OCI-M2 (cell line): ENCODE data around the gene TSPAN3.

Experiments used
- DNase-seq: peaks from one replicate; lab custom pipeline; 2025; ENCODE audit not compliant: unreplicated experiment; lab: John Stamatoyannopoulos, UW

TSPAN3 gene

DNA sequence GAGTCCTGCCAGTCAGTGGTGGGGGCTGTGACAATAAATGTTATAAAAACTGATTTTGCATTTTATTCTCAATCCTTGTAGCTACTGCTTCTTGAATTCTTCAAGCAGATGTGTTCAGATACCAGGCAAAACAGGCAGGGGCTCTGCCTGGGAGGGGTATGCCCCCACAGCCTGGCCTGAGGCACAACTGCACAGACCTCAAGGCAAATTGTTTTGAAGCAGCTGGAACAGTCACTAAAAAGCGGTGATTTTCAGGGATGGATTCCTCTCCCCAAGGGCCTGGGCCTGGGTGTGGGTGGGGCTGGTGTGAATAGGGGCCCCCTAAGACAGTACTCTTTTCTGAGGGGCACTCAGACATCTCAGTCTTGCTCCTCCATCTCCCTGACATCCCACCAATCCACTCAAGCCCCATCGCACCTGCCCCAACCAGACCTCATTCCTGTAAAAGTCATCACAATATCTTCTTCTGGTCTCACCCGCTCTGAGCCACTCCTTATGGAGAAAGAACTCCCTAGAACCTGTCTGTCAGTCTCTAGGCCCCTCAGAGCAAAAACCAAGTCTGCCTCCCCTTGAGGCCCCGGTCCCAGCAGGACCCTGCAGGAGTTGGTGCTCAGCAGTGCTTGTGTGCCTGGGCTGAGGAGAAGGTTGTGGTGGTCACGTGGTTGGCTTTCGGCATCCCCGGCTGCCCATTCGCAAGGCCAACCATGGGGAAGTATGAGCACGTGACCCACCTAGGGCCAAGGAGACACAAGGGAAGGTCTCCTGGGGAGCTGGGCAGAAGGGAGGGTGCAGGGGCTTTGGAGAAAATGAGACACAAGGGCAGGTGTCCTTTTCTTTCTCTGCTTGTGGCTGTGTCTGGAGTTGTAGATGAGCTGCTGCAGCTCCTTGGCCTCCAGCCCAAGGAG lies 78.9 kb downstream of the TSPAN3 start:
- DNase-seq, result no peak
